Suprapubic skin (tissue), 4 donors: ENCODE data around the gene UNC5CL. TPM values are rescaled to one million over a fixed set of nuclear protein-coding genes. Genes with fewer than 3 reads are reported as not detected.
"Not testable (repeated sequence)": the region's sequence is repeated elsewhere in the genome, so short reads cannot be mapped to it uniquely, and the experiment has no call there.

Experiments used
- DNase-seq, 2 donors: peaks; one replicate each; pipeline ENCODE4 v3.0.0-alpha.2; 2019; ENCODE audit warnings: low spot score in 2 of 2
- H3K27ac ChIP-seq: fragments of 200-600 bp; sonication (generic); one replicate; pipeline ENCODE4 v1.5.1; 2019
- H3K27me3 ChIP-seq: fragments of 200-600 bp; sonication (generic); one replicate; pipeline ENCODE4 v1.5.1; 2019
- H3K36me3 ChIP-seq: fragments of 200-600 bp; sonication (generic); one replicate; pipeline ENCODE4 v1.5.1; 2019
- H3K4me1 ChIP-seq: fragments of 200-600 bp; sonication (generic); one replicate; pipeline ENCODE4 v1.5.1; 2019
- H3K4me3 ChIP-seq: fragments of 200-600 bp; sonication (generic); one replicate; pipeline ENCODE4 v1.5.1; 2019; ENCODE audit warnings: mild to moderate bottlenecking
- H3K9me3 ChIP-seq: fragments of 200-600 bp; sonication (generic); one replicate; pipeline ENCODE4 v1.5.1; 2019
- EP300 ChIP-seq: sonication (generic); formaldehyde crosslinking; IDR thresholded peaks from one replicate; pipeline ENCODE4 v1.6.1; 2017; ENCODE audit warnings: antibody characterized with exemption
- POLR2A ChIP-seq, 2 donors: fragments of 450-650 bp; IDR thresholded peaks; one replicate each; pipeline ENCODE4 v1.6.1; 2017; ENCODE audit warnings: antibody characterized with exemption in 2 of 2, mild to moderate bottlenecking in 2 of 2, moderate library complexity in 2 of 2
- POLR2AphosphoS5 ChIP-seq, 3 donors: sonication (generic); formaldehyde crosslinking; IDR thresholded peaks; one replicate each; pipeline ENCODE4 v1.6.1; 2017; ENCODE audit warnings: antibody characterized with exemption in 3 of 3
- WGBS: methylation state at CpG from one replicate; pipeline ENCODE4 v1.1.5; 2018; 5-methylcytosine and 5-hydroxymethylcytosine counted together
- total RNA-seq, 4 donors: library from RNA; depleted of rRNA; stranded (reverse); fragments of >200 nt; gene quantifications; one replicate each; pipeline ENCODE4 v1.1.0, GENCODE V29; 2016
- TF ChIP-seq, protein P1 (sequence below), 2 donors: fragments of 200-600 bp in 1 of 2; fragments of 450-650 bp in 1 of 2; sonication (generic) in 1 of 2; IDR thresholded peaks; one replicate each; pipeline ENCODE4 v1.5.1; 2016 to 2019; ENCODE audit warnings: antibody characterized with exemption in 2 of 2, mild to moderate bottlenecking in 1 of 2, moderate library complexity in 1 of 2

The UNC5CL gene
- total RNA-seq, 4 donors from 2014 or later = 0.19 to 6.9 (median 1.4) TPM

DNA sequence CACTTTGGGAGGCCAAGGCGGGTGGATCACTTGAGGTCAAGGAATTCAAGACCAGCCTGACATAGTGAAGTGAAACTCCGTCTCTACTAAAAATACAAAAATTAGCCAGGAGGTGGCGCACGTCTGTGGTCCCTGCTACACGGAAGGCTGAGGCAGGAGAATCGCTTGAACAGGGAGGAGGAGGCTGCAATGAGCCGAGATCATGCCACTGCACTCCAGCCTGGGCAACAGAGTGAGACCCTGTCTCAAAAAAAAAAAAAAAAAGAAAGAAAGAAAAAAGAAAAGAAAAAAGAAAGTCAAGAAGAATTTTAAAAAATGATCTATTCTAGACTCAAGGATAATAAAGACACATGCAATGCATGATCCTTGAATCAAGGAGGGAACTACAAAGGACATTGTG lies 32.8 kb downstream of the UNC5CL start:
- H3K36me3 ChIP-seq, DNase-seq, H3K4me3 ChIP-seq, H3K4me1 ChIP-seq, H3K27ac ChIP-seq, H3K9me3 ChIP-seq: not testable (repeated sequence)
- 8% methylated on average over 7 of the region's 7 CpGs for WGBS
- TF ChIP-seq, protein P1, sequence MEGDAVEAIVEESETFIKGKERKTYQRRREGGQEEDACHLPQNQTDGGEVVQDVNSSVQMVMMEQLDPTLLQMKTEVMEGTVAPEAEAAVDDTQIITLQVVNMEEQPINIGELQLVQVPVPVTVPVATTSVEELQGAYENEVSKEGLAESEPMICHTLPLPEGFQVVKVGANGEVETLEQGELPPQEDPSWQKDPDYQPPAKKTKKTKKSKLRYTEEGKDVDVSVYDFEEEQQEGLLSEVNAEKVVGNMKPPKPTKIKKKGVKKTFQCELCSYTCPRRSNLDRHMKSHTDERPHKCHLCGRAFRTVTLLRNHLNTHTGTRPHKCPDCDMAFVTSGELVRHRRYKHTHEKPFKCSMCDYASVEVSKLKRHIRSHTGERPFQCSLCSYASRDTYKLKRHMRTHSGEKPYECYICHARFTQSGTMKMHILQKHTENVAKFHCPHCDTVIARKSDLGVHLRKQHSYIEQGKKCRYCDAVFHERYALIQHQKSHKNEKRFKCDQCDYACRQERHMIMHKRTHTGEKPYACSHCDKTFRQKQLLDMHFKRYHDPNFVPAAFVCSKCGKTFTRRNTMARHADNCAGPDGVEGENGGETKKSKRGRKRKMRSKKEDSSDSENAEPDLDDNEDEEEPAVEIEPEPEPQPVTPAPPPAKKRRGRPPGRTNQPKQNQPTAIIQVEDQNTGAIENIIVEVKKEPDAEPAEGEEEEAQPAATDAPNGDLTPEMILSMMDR (IDR thresholded peaks at IDR 0.05) = peak; percentile 46 to 60
- H3K27me3 ChIP-seq = peaks cover 13% of the 10 kb centered on the region

DNA sequence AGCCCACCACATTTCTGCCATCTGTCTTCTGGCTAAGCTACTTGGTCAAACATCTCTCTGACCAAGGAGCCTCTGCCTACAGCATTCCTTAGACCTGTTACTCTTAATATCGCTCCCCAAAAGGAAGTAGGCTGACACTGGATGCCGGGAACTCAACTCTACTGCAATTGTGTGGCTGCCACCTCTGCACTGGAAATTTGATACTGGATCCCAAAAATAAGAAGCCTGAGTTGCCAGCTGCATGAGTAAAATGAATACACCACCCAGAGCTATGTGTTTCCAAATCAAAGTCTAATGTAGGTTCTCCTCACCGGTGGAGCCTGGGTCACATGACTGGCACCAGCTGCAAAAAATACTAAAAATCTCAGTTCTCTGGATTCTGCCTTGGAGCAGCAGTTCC lies 36.9 kb downstream of the UNC5CL start:
- Histone ChIP-seq H3K36me3 (no peaks in the 10 kb centered on the region), H3K27me3 (peaks cover 13% of the 10 kb centered on the region), H3K9me3 (no peaks in the 10 kb centered on the region), H3K4me3 (no peak overlapping the region), H3K27ac (no peak overlapping the region), H3K4me1 (no peaks in the 10 kb centered on the region)
- TF ChIP-seq EP300 (no peak), POLR2A (IDR thresholded peaks at IDR 0.05) (no peak), POLR2AphosphoS5 (IDR thresholded peaks at IDR 0.05) (no peak)
- TF ChIP-seq, protein P1 (IDR thresholded peaks at IDR 0.05) = no peak
- 76% methylated on average over 3 of the region's 3 CpGs for WGBS
- no peak for DNase-seq

DNA sequence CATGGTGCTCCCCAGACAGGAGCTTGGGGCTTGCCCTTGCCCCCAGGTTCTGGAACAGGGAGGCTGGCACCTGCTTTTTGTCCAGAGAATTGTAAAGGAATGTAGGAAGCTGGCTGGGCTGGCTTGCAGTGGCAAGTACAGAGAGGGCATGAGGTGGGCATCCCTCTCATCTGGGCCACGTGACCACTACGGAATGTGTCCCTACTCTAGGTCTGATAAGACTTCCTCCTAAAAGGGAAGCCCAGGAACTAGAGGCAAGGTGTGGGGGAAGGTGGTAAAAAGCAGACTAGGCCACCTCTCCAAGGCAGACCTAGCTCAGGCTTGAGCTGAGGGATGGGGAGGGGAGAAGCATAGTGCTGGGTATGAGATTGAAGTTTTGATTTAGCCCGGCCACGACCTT lies 38.8 kb downstream of the UNC5CL start:
- WGBS = 87% methylated on average over 4 of the region's 4 CpGs
- Histone ChIP-seq H3K27me3 (peaks cover 13% of the 10 kb centered on the region), H3K4me1 (no peaks in the 10 kb centered on the region), H3K36me3 (no peaks in the 10 kb centered on the region), H3K9me3 (no peaks in the 10 kb centered on the region), H3K4me3 (no peak overlapping the region), H3K27ac (no peak overlapping the region)
- TF ChIP-seq, protein P1 (IDR thresholded peaks at IDR 0.05) = no peak
- TF ChIP-seq POLR2AphosphoS5 (IDR thresholded peaks at IDR 0.05) (no peak), POLR2A (IDR thresholded peaks at IDR 0.05) (no peak), EP300 (no peak)
- no peak for DNase-seq

DNA sequence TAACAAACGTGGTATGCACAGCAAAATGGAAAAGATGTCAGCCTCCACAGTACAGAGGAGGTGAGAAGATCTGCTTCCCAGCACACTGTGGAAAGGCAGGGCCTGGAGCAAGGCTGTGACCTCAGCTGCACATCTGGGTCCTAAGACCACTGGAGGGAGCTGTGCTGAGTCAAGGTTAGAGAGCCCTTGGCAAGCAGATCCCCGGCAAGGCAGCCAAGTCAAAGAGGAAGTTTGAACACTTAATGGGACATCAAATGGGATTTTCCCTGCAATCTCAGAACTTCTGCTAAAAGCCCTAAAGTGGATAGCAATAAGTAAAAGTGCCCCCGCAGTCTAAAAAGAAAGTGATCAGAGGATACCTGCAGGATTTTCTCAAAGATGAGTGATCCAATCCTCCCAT lies 39.5 kb downstream of the UNC5CL start:
- no peak for DNase-seq
- TF ChIP-seq, protein P1 (IDR thresholded peaks at IDR 0.05) = peak in 1 of 2 donors; percentile 36
- no peak for TF ChIP-seq POLR2AphosphoS5 (IDR thresholded peaks at IDR 0.05)

DNA sequence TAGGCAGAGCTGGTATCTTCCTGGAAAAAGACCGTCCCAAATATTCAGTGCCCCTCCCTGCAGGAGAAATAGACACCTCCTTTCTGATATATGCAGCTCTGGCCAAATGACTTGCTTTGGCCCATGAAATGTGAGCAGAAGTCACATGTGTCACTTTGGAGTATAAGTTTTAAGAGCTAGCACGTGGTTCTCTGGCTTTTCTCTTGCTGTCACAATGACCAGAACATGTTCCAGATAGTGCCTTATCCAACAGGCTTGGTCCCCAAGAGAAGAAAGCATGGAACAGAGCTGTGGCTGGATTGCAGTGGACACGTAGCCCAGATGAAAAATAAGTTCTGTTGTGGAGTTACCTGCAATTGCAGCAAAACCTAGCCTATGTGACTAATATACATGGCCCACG lies 40.4 kb downstream of the UNC5CL start:
- TF ChIP-seq, protein P1 (IDR thresholded peaks at IDR 0.05) = no peak
- Histone ChIP-seq H3K27me3 (peaks cover 11% of the 10 kb centered on the region), H3K4me1 (no peaks in the 10 kb centered on the region), H3K36me3 (no peaks in the 10 kb centered on the region), H3K9me3 (no peaks in the 10 kb centered on the region), H3K27ac (no peak overlapping the region), H3K4me3 (no peak overlapping the region)
- whole genome bisulfite sequencing = 59% methylated on average over 4 of the region's 4 CpGs
- no peak for DNase-seq

More for the DNA sequence above, 39.5 kb downstream of the UNC5CL start:
- Histone ChIP-seq H3K36me3 (no peaks in the 10 kb centered on the region), H3K27me3 (peaks cover 13% of the 10 kb centered on the region), H3K27ac (no peak overlapping the region), H3K9me3 (no peaks in the 10 kb centered on the region), H3K4me1 (no peaks in the 10 kb centered on the region), H3K4me3 (no peak overlapping the region)
- WGBS = 32% methylated on average over 3 of the region's 3 CpGs
